ENCODE results near the gene PLEKHA6. TPM values are rescaled to one million over a fixed set of nuclear protein-coding genes. Genes with fewer than 3 reads are reported as not detected.

Gene PLEKHA6
- total RNA-seq, 1 donor from 2014 or later = 15.4 TPM

- H3K36me3 ChIP-seq (ENCODE audit: control insufficient read depth, insufficient read depth, low read length) = no peaks in the 10 kb centered on the region
- no peak for DNase-seq (ENCODE audit: low read depth)
- no peak for TF ChIP-seq CTCF (IDR thresholded peaks at IDR 0.05; ENCODE audit: insufficient read depth, low read length, poor library complexity, severe bottlenecking)
- H3K4me3 ChIP-seq (ENCODE audit: low read depth, low read length) = no peak overlapping the region
- peaks cover 3% of the 10 kb centered on the region for H3K27me3 ChIP-seq (ENCODE audit: control insufficient read depth, insufficient read depth, low read length)
Observed at GRCh38 chr1:204304067-204304466, 55.7 kb downstream of the PLEKHA6 start.

- peaks cover 2% of the 10 kb centered on the region for H3K27me3 ChIP-seq (ENCODE audit: control insufficient read depth, insufficient read depth, low read length)
- H3K4me3 ChIP-seq (ENCODE audit: low read depth, low read length) = no peak overlapping the region
- no peak for TF ChIP-seq CTCF (IDR thresholded peaks at IDR 0.05; ENCODE audit: insufficient read depth, low read length, poor library complexity, severe bottlenecking)
- no peaks in the 10 kb centered on the region for H3K36me3 ChIP-seq (ENCODE audit: control insufficient read depth, insufficient read depth, low read length)
- no peak for DNase-seq (ENCODE audit: low read depth)
Observed at GRCh38 chr1:204302769-204303168, 57.0 kb downstream of the PLEKHA6 start.

- DNase-seq (ENCODE audit: low read depth) = no peak
- no peak for TF ChIP-seq CTCF (IDR thresholded peaks at IDR 0.05; ENCODE audit: insufficient read depth, low read length, poor library complexity, severe bottlenecking)
- H3K36me3 ChIP-seq (ENCODE audit: control insufficient read depth, insufficient read depth, low read length) = no peaks in the 10 kb centered on the region
- no peak overlapping the region for H3K4me3 ChIP-seq (ENCODE audit: low read depth, low read length)
- H3K27me3 ChIP-seq (ENCODE audit: control insufficient read depth, insufficient read depth, low read length) = no peaks in the 10 kb centered on the region
Observed at GRCh38 chr1:204301171-204301957, 58.4 kb downstream of the PLEKHA6 start.

GRCh38 chr1:204299814-204300365 lies 59.8 kb downstream of the PLEKHA6 start:
- Histone ChIP-seq H3K27me3 (ENCODE audit: control insufficient read depth, insufficient read depth, low read length) (no peaks in the 10 kb centered on the region), H3K36me3 (ENCODE audit: control insufficient read depth, insufficient read depth, low read length) (no peaks in the 10 kb centered on the region), H3K4me3 (ENCODE audit: low read depth, low read length) (no peak overlapping the region)
- no peak for DNase-seq (ENCODE audit: low read depth)
- TF ChIP-seq CTCF (IDR thresholded peaks at IDR 0.05; ENCODE audit: insufficient read depth, low read length, poor library complexity, severe bottlenecking) = no peak

- DNase-seq (ENCODE audit: low read depth) = no peak
- TF ChIP-seq CTCF (IDR thresholded peaks at IDR 0.05; ENCODE audit: insufficient read depth, low read length, poor library complexity, severe bottlenecking) = no peak
- Histone ChIP-seq H3K27me3 (ENCODE audit: control insufficient read depth, insufficient read depth, low read length) (no peaks in the 10 kb centered on the region), H3K4me3 (ENCODE audit: low read depth, low read length) (no peak overlapping the region), H3K36me3 (ENCODE audit: control insufficient read depth, insufficient read depth, low read length) (no peaks in the 10 kb centered on the region)
Observed at GRCh38 chr1:204296431-204296988, 63.2 kb downstream of the PLEKHA6 start.

Data from kidney epithelial cell (primary cell).